Measurements from ENCODE around the gene HCCS. TPM values are rescaled to one million over a fixed set of nuclear protein-coding genes. Genes with fewer than 3 reads are reported as not detected.
"Not testable (repeated sequence)": the region's sequence is repeated elsewhere in the genome, so short reads cannot be mapped to it uniquely, and the experiment has no call there.

Gene HCCS
- polyA plus RNA-seq, 12 donors = 21.4 to 31.4 (median 29.7) TPM; not detected in 1

- DNase-seq = no peak
Measured at GRCh38 chrX:11117745-11118144, 6.6 kb downstream of the HCCS start.

- DNase-seq = no peak
Measured at GRCh38 chrX:11119313-11119943, 8.3 kb downstream of the HCCS start.

- DNase-seq = not testable (repeated sequence)
Measured at GRCh38 chrX:11123087-11123486, 12.0 kb downstream of the HCCS start.

GRCh38 chrX:11124112-11124511 lies 13.0 kb downstream of the HCCS start:
- DNase-seq = no peak

- DNase-seq = no peak
Measured at GRCh38 chrX:11125060-11125459, 13.9 kb downstream of the HCCS start.

- no peak for DNase-seq
Measured at GRCh38 chrX:11129534-11130105, 18.5 kb downstream of the HCCS start.

GRCh38 chrX:11130136-11130535 lies 19.0 kb downstream of the HCCS start:
- DNase-seq = no peak

GRCh38 chrX:11131146-11131545 lies 20.0 kb downstream of the HCCS start:
- DNase-seq = no peak

GRCh38 chrX:11135564-11136185 lies 24.5 kb downstream of the HCCS start:
- no peak for DNase-seq

- peak; percentile 66 for DNase-seq
Measured at GRCh38 chrX:11137543-11138139, 26.5 kb downstream of the HCCS start.

GRCh38 chrX:11138498-11139390 lies 27.6 kb downstream of the HCCS start:
- no peak for DNase-seq

GRCh38 chrX:11143931-11144678 lies 33.0 kb downstream of the HCCS start:
- DNase-seq = peak; percentile 84

- DNase-seq = no peak
Measured at GRCh38 chrX:11146411-11146810, 35.3 kb downstream of the HCCS start.

- no peak for DNase-seq
Measured at GRCh38 chrX:11148401-11148800, 37.3 kb downstream of the HCCS start.

- DNase-seq = no peak
Measured at GRCh38 chrX:11151799-11152559, 40.8 kb downstream of the HCCS start.

GRCh38 chrX:11159149-11159548 lies 48.0 kb downstream of the HCCS start:
- no peak for DNase-seq

- DNase-seq = no peak
Measured at GRCh38 chrX:11164433-11164832, 53.3 kb downstream of the HCCS start.

- no peak for DNase-seq
Measured at GRCh38 chrX:11171956-11172355, 60.8 kb downstream of the HCCS start.

GRCh38 chrX:11172415-11172814 lies 61.3 kb downstream of the HCCS start:
- no peak for DNase-seq

Measured in muscle of arm (tissue), 12 donors.